AG10803 (cell line): ENCODE results near the gene SELENOH.
A peak's percentile ranks its signal among the peaks of the same experiment; 100 is the strongest.
"Not testable (repeated sequence)": the region's sequence is repeated elsewhere in the genome, so short reads cannot be mapped to it uniquely, and the experiment has no call there.

Source experiments
- DNase-seq: peaks from one replicate; pipeline ENCODE4 v3.0.0; 2010; ENCODE audit warnings: low read depth
- H3K4me3 ChIP-seq: 2 replicates; pipeline ENCODE4 v1.5.1; 2011; ENCODE audit warnings: mild to moderate bottlenecking, low read length, control low read depth
- TF ChIP-seq, protein P1 (sequence below): conservative IDR thresholded peaks from 2 replicates; pipeline ENCODE4 v1.5.1; 2011; ENCODE audit warnings: mild to moderate bottlenecking, low read length, control low read depth, inconsistent platforms

SELENOH gene, protein sequence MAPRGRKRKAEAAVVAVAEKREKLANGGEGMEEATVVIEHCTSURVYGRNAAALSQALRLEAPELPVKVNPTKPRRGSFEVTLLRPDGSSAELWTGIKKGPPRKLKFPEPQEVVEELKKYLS

DNA sequence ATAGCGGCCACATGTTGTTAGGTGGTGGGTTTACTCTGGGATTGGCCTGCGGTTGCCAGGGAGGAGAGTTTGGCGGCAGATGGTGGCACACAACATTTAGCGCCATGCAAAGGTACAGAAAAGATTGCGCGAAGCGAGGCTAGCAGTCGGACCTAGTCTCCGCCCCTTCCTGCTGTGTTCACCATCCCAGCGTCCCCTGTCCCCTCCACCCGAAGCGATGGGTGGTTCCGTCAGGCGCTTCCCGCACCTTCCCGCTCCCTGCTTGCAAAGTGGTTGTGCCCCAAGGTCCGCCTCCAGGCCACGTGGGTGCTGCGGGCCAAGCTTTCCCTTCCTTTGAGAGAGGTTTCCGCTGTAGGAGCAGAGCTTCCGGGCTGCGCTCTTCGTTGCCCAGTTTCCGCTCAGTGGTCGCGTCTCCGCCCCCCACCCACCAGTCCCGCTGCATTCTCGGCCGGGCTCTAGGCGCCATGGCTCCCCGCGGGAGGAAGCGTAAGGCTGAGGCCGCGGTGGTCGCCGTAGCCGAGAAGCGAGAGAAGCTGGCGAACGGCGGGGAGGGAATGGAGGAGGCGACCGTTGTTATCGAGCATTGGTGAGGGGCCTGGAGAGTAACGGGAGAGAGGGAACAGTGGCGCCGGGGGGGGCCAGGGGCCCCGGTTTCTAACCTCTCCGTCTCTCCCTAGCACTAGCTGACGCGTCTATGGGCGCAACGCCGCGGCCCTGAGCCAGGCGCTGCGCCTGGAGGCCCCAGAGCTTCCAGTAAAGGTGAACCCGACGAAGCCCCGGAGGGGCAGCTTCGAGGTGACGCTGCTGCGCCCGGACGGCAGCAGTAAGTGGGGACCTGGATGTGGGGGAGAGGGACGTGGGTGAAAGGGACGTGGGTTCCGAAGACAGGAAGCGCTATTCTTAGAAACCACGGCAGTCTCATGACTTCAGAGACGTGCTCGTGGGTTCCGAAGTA is at the start of gene SELENOH:
TSS of gene SELENOH (plus strand) at position 360 of the 955 bp plus-strand sequence. CDS start at position 465, 105 bp downstream.
- peak; percentile 97 for DNase-seq
- TF ChIP-seq, protein P1, sequence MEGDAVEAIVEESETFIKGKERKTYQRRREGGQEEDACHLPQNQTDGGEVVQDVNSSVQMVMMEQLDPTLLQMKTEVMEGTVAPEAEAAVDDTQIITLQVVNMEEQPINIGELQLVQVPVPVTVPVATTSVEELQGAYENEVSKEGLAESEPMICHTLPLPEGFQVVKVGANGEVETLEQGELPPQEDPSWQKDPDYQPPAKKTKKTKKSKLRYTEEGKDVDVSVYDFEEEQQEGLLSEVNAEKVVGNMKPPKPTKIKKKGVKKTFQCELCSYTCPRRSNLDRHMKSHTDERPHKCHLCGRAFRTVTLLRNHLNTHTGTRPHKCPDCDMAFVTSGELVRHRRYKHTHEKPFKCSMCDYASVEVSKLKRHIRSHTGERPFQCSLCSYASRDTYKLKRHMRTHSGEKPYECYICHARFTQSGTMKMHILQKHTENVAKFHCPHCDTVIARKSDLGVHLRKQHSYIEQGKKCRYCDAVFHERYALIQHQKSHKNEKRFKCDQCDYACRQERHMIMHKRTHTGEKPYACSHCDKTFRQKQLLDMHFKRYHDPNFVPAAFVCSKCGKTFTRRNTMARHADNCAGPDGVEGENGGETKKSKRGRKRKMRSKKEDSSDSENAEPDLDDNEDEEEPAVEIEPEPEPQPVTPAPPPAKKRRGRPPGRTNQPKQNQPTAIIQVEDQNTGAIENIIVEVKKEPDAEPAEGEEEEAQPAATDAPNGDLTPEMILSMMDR = no peak
- H3K4me3 ChIP-seq = peak within 1 kb of the TSS; percentile 97

- no peak overlapping the region for H3K4me3 ChIP-seq
- DNase-seq = no peak
- TF ChIP-seq, protein P1 = no peak
These were observed 42.4 kb upstream of the SELENOH start for GRCh38 chr11:57698843-57699365.

DNA sequence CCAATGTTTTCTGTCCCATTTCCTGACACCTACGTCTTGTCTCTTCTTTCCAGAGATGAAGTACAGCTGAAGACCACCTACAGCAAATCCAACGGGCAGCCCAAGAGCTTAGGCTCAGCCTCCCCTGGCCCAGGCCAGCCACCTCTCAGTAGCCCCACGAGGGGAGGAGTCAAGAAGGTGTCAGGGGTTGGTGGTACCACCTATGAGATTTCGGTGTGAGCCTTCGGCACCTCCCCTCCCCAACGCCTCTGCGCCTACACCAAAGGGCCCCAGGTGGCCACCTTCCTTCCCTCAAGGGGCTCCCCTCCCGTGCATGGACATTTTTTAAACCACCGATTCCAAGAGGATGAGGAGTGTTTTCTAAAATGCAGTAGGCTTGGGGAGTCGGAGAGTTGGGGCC is 41.5 kb upstream of the SELENOH start:
- no peak overlapping the region for H3K4me3 ChIP-seq
- no peak for DNase-seq

DNA sequence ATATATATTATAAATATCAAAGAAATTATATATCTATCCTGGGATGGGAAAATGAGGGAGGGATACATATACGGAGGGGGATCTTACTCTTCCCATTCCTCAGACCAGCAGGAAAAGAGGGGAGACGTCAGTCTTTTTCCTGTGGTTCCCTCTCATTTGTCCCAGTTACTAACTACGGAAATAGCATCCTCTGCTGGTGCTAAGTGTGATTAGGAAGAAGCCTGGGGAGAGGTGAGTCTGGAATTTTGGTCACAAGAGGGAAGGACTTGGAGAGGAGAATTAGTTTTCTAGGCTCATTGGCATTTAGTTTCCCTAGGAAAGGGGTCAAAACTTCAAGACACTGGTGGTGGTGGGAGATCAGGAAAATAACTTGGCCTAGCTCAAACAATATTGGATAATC is 40.9 kb upstream of the SELENOH start:
- no peak for DNase-seq
- no peak overlapping the region for H3K4me3 ChIP-seq
- TF ChIP-seq, protein P1 = no peak; the same call in 1 of the 2 replicates

More for the DNA sequence above, 41.5 kb upstream of the SELENOH start:
- TF ChIP-seq, protein P1 = no peak

DNA sequence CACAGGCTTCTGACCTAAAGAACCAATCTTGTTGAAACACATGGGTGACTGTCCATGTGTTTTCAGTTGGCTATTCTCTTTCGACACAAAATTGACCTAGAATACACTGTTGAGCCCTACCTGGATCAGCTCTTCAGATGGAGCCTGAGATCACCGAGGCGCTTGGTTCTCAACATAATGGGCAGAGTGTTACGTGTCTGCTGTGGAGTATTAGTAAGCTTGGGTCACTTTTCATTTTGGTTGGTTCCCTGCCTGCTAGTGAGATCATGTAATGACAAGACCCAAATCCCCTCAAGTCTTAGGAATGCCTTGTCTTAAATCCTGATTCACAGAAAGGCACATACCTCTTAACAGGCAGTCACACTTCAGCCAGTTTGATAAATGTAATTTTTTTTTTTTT is 38.0 kb upstream of the SELENOH start:
- H3K4me3 ChIP-seq = no peak overlapping the region
- DNase-seq = no peak
- TF ChIP-seq, protein P1 = no peak

DNA sequence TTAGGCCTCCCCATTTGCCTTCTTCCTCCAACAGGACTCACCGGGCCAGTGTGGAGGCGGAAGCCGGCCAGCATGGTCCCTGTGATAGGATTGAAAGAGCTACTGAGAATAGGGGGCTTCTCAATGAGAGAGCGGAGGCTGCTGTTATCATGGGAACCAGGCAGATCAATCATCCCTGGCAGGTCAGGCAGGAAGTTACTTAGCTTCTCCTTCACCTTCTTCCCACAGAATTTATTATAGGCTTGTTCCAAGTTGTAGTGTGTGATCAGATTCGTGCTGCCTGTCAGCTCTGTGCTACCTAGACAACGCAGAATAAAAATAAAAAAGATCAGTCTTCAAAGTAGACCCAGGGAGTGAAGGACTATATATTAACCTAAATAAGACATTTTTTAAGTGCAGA is 36.4 kb upstream of the SELENOH start:
- no peak overlapping the region for H3K4me3 ChIP-seq
- TF ChIP-seq, protein P1 = no peak
- DNase-seq = no peak

- H3K4me3 ChIP-seq, DNase-seq: not testable (repeated sequence)
These were observed 35.9 kb upstream of the SELENOH start for GRCh38 chr11:57705432-57705831.
